Neutrophil (primary cell): ENCODE results near the gene GOLGA1.

Experiments used
- H3K27ac ChIP-seq: fragments of 200-600 bp; sonication (generic); 2 replicates; pipeline ENCODE4 v1.5.1; 2016; ENCODE audit warnings: mild to moderate bottlenecking, moderate library complexity
- H3K27me3 ChIP-seq: fragments of 200-600 bp; sonication (generic); 2 replicates; pipeline ENCODE4 v1.6.0; 2016; ENCODE audit warnings: mild to moderate bottlenecking
- H3K36me3 ChIP-seq: fragments of 200-600 bp; sonication (generic); 2 replicates; pipeline ENCODE4 v1.5.1; 2017
- H3K4me1 ChIP-seq, 2 experiments: fragments of 200-600 bp in 1 of 2; sonication (generic) in 1 of 2; 1 replicate in 1 of 2; 2 replicates in 1 of 2; pipeline versions ENCODE4 v1.5.1 to v1.6.1; 2013 to 2016; ENCODE audit warnings: low read depth in 1 of 2, low read length in 1 of 2, mild to moderate bottlenecking in 1 of 2, moderate library complexity in 1 of 2; ENCODE audit not compliant: control insufficient read depth in 1 of 2, insufficient read depth in 1 of 2
- H3K4me3 ChIP-seq, 2 experiments: fragments of 200-600 bp in 1 of 2; sonication (generic) in 1 of 2; 1 replicate in 1 of 2; 2 replicates in 1 of 2; pipeline ENCODE4 v1.5.1; 2013 to 2016; ENCODE audit warnings: low read depth in 1 of 2, low read length in 1 of 2, mild to moderate bottlenecking in 1 of 2, moderate library complexity in 1 of 2
- H3K9me3 ChIP-seq: fragments of 200-600 bp; sonication (generic); 2 replicates; pipeline ENCODE4 v1.5.1; 2016
- CTCF ChIP-seq: fragments of 200-600 bp; sonication (generic); IDR thresholded peaks from 2 replicates; pipeline ENCODE4 v1.5.1; 2016; ENCODE audit warnings: antibody characterized with exemption

GOLGA1 gene

DNA sequence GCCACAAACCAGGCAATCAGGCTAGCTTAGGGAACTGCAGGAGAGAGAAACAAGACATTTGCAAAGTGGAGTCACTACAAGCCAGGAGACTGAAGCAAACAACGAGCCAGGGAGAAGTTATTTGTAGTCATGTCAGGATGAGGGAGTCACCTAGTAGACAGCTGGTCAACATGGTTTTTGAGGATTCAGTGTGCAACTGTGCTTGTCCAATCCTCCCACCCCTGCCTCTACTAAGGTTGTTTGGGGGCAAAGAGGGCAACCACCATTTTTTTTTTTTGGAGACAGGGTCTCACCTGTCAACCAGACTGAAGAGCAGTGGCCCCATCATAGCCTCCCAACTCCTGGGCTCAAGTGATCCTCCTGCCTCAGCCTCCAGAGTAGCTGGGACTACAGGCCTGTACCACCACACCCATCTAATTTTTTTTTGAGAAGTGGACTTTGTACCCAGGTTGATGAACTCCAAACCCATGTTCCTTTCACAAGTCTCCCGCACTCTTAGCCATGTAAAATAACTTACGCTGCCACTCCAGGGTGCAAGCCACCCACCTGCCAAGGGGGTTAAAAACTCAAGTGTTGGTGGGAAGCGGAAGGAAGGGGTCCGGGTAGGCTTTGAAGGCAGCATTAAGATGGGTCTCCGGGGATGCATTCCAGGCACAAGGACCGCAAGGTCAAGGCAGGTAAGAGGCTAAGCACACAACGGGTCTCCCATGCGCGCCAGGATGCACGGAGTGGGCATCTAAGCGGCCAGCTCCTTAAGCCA, 80.1 kb downstream of the GOLGA1 start:
- no peaks in the 10 kb centered on the region for H3K27me3 ChIP-seq
- H3K36me3 ChIP-seq, result peaks cover 37% of the 10 kb centered on the region
- peak overlapping the region; percentile 78 for H3K27ac ChIP-seq
- H3K4me3 ChIP-seq, result peak overlapping the region; percentile 74 to 94
- TF ChIP-seq CTCF, result no peak
- H3K4me1 ChIP-seq, result peaks cover 19 to 23% of the 10 kb centered on the region in 2 experiments
- H3K9me3 ChIP-seq, result no peaks in the 10 kb centered on the region

GRCh38 chr9:124859803-124860581, 80.9 kb downstream of the GOLGA1 start:
- Histone ChIP-seq H3K27ac (no peak overlapping the region), H3K9me3 (no peaks in the 10 kb centered on the region), H3K36me3 (peaks cover 37% of the 10 kb centered on the region), H3K4me1 (peaks cover 19 to 23% of the 10 kb centered on the region in 2 experiments), H3K4me3 (no peak overlapping the region), H3K27me3 (no peaks in the 10 kb centered on the region)
- TF ChIP-seq CTCF, result no peak

- no peak for TF ChIP-seq CTCF
- peaks cover 20 to 23% of the 10 kb centered on the region in 2 experiments for H3K4me1 ChIP-seq
- peaks cover 7% of the 10 kb centered on the region for H3K27me3 ChIP-seq
- no peak overlapping the region for H3K4me3 ChIP-seq
- no peak overlapping the region for H3K27ac ChIP-seq
- H3K36me3 ChIP-seq, result peaks cover 37% of the 10 kb centered on the region
- H3K9me3 ChIP-seq, result no peaks in the 10 kb centered on the region
Measured at GRCh38 chr9:124858330-124859046, 82.4 kb downstream of the GOLGA1 start.

GRCh38 chr9:124857533-124858162, 83.2 kb downstream of the GOLGA1 start:
- Histone ChIP-seq H3K27me3 (peaks cover 11% of the 10 kb centered on the region), H3K4me1 (peaks cover 26 to 28% of the 10 kb centered on the region in 2 experiments), H3K27ac (no peak overlapping the region), H3K9me3 (no peaks in the 10 kb centered on the region), H3K36me3 (peaks cover 37% of the 10 kb centered on the region), H3K4me3 (no peak overlapping the region)
- TF ChIP-seq CTCF, result no peak
